HG02610 (cell line): ENCODE measurements around the gene LMF1.

Experiments
- ATAC-seq: cut with Tn5 transposase; IDR thresholded peaks from one replicate; pipeline ENCODE4 v1.9.1; 2021; ENCODE audit warnings: mild to moderate bottlenecking, moderate library complexity; ENCODE audit not compliant: unreplicated experiment

LMF1 gene

GRCh38 chr16:853981-854807 is 116.6 kb downstream of the LMF1 start:
- ATAC-seq: no peak

- ATAC-seq: no peak
Measured at GRCh38 chr16:853306-853705, 117.5 kb downstream of the LMF1 start.

GRCh38 chr16:852451-853185 is 118.2 kb downstream of the LMF1 start:
- no peak for ATAC-seq

GRCh38 chr16:851871-852270 is 118.9 kb downstream of the LMF1 start:
- ATAC-seq: no peak

- no peak for ATAC-seq
Measured at GRCh38 chr16:851209-851810, 119.5 kb downstream of the LMF1 start.

- ATAC-seq: no peak
Measured at GRCh38 chr16:850668-851067, 120.1 kb downstream of the LMF1 start.

- ATAC-seq: no peak
Measured at GRCh38 chr16:848510-849253, 122.1 kb downstream of the LMF1 start.

GRCh38 chr16:847681-848445 is 122.9 kb downstream of the LMF1 start:
- ATAC-seq: no peak

- ATAC-seq: no peak
Measured at GRCh38 chr16:847151-847550, 123.6 kb downstream of the LMF1 start.

- no peak for ATAC-seq
Measured at GRCh38 chr16:845351-845745, 125.4 kb downstream of the LMF1 start.

- ATAC-seq: no peak
Measured at GRCh38 chr16:844638-845350, 126.0 kb downstream of the LMF1 start.

GRCh38 chr16:843771-844170 is 127.0 kb downstream of the LMF1 start:
- ATAC-seq: no peak

- no peak for ATAC-seq
Measured at GRCh38 chr16:842711-843560, 127.8 kb downstream of the LMF1 start.

GRCh38 chr16:842061-842476 is 128.7 kb downstream of the LMF1 start:
- ATAC-seq: no peak

GRCh38 chr16:841455-842060 is 129.2 kb downstream of the LMF1 start:
- no peak for ATAC-seq

- no peak for ATAC-seq
Measured at GRCh38 chr16:840561-841454, 130.0 kb downstream of the LMF1 start.

- no peak for ATAC-seq
Measured at GRCh38 chr16:839643-840408, 131.0 kb downstream of the LMF1 start.
